ENCODE measurements around the gene PLSCR1.

The PLSCR1 gene

GRCh38 chr3:146550070-146550615, 5.7 kb upstream of the PLSCR1 start:
- Histone ChIP-seq H3K27ac (ENCODE audit: low read depth, low read length, severe bottlenecking) (no peak overlapping the region), H3K9me3 (ENCODE audit: control insufficient read depth, low read length) (no peaks in the 10 kb centered on the region), H3K4me3 (ENCODE audit: extremely low read depth, insufficient read depth, low read length, poor library complexity, severe bottlenecking) (no peak overlapping the region), H3K36me3 (ENCODE audit: control insufficient read depth, insufficient read depth, low read length) (no peaks in the 10 kb centered on the region), H3K4me1 (ENCODE audit: control insufficient read depth, insufficient read depth, low read length, poor library complexity, severe bottlenecking) (no peaks in the 10 kb centered on the region)

- no peaks in the 10 kb centered on the region for H3K4me1 ChIP-seq (ENCODE audit: control insufficient read depth, insufficient read depth, low read length, poor library complexity, severe bottlenecking)
- H3K27ac ChIP-seq (ENCODE audit: low read depth, low read length, severe bottlenecking) = no peak overlapping the region
- no peaks in the 10 kb centered on the region for H3K36me3 ChIP-seq (ENCODE audit: control insufficient read depth, insufficient read depth, low read length)
- no peak overlapping the region for H3K4me3 ChIP-seq (ENCODE audit: extremely low read depth, insufficient read depth, low read length, poor library complexity, severe bottlenecking)
- no peaks in the 10 kb centered on the region for H3K9me3 ChIP-seq (ENCODE audit: control insufficient read depth, low read length)
These were observed 2.9 kb upstream of the PLSCR1 start for GRCh38 chr3:146547235-146547835.

- Histone ChIP-seq H3K4me1 (ENCODE audit: control insufficient read depth, insufficient read depth, low read length, poor library complexity, severe bottlenecking) (no peaks in the 10 kb centered on the region), H3K9me3 (ENCODE audit: control insufficient read depth, low read length) (no peaks in the 10 kb centered on the region), H3K27ac (ENCODE audit: low read depth, low read length, severe bottlenecking) (no peak overlapping the region), H3K36me3 (ENCODE audit: control insufficient read depth, insufficient read depth, low read length) (peaks cover 4% of the 10 kb centered on the region), H3K4me3 (ENCODE audit: extremely low read depth, insufficient read depth, low read length, poor library complexity, severe bottlenecking) (no peak overlapping the region)
- 60% methylated on average over 1 of the region's 1 CpG; no CpG with 5 or more reads in 1 of the 2 experiments for WGBS, 2 experiments (ENCODE audit: insufficient coverage in 2 of 2)
These were observed 2.1 kb upstream of the PLSCR1 start for GRCh38 chr3:146546366-146546965.

- no peaks in the 10 kb centered on the region for H3K4me1 ChIP-seq (ENCODE audit: control insufficient read depth, insufficient read depth, low read length, poor library complexity, severe bottlenecking)
- peaks cover 7% of the 10 kb centered on the region for H3K36me3 ChIP-seq (ENCODE audit: control insufficient read depth, insufficient read depth, low read length)
- H3K9me3 ChIP-seq (ENCODE audit: control insufficient read depth, low read length) = no peaks in the 10 kb centered on the region
- WGBS, 2 experiments (ENCODE audit: insufficient coverage in 2 of 2) = 83 to 100% methylated on average over 1 of the region's 8 CpGs
- H3K4me3 ChIP-seq (ENCODE audit: extremely low read depth, insufficient read depth, low read length, poor library complexity, severe bottlenecking) = peak overlapping the region; percentile 67
- peak overlapping the region; percentile 87 for H3K27ac ChIP-seq (ENCODE audit: low read depth, low read length, severe bottlenecking)
These were observed 622 bp upstream of the PLSCR1 start for GRCh38 chr3:146544929-146545528.

- H3K4me3 ChIP-seq (ENCODE audit: extremely low read depth, insufficient read depth, low read length, poor library complexity, severe bottlenecking) = peak overlapping the region; percentile 67
- WGBS, 2 experiments (ENCODE audit: insufficient coverage in 2 of 2) = 12 to 19% methylated on average over 9 to 10 of the region's 10 CpGs
- peaks cover 5% of the 10 kb centered on the region for H3K9me3 ChIP-seq (ENCODE audit: control insufficient read depth, low read length)
- no peaks in the 10 kb centered on the region for H3K4me1 ChIP-seq (ENCODE audit: control insufficient read depth, insufficient read depth, low read length, poor library complexity, severe bottlenecking)
- peaks cover 18% of the 10 kb centered on the region for H3K36me3 ChIP-seq (ENCODE audit: control insufficient read depth, insufficient read depth, low read length)
- no peak overlapping the region for H3K27ac ChIP-seq (ENCODE audit: low read depth, low read length, severe bottlenecking)
These were observed 876 bp downstream of the PLSCR1 start for GRCh38 chr3:146543461-146544001.

GRCh38 chr3:146542978-146543377, 1.4 kb downstream of the PLSCR1 start:
- H3K9me3 ChIP-seq (ENCODE audit: control insufficient read depth, low read length) = peaks cover 5% of the 10 kb centered on the region
- peaks cover 18% of the 10 kb centered on the region for H3K36me3 ChIP-seq (ENCODE audit: control insufficient read depth, insufficient read depth, low read length)
- H3K27ac ChIP-seq (ENCODE audit: low read depth, low read length, severe bottlenecking) = no peak overlapping the region
- H3K4me1 ChIP-seq (ENCODE audit: control insufficient read depth, insufficient read depth, low read length, poor library complexity, severe bottlenecking) = no peaks in the 10 kb centered on the region
- peak overlapping the region; percentile 67 for H3K4me3 ChIP-seq (ENCODE audit: extremely low read depth, insufficient read depth, low read length, poor library complexity, severe bottlenecking)
- WGBS, 2 experiments (ENCODE audit: insufficient coverage in 2 of 2) = 33 to 47% methylated on average over 1 to 2 of the region's 2 CpGs

- Histone ChIP-seq H3K27ac (ENCODE audit: low read depth, low read length, severe bottlenecking) (no peak overlapping the region), H3K9me3 (ENCODE audit: control insufficient read depth, low read length) (peaks cover 5% of the 10 kb centered on the region), H3K4me3 (ENCODE audit: extremely low read depth, insufficient read depth, low read length, poor library complexity, severe bottlenecking) (peak overlapping the region; percentile 6), H3K4me1 (ENCODE audit: control insufficient read depth, insufficient read depth, low read length, poor library complexity, severe bottlenecking) (peaks cover 3% of the 10 kb centered on the region), H3K36me3 (ENCODE audit: control insufficient read depth, insufficient read depth, low read length) (peaks cover 18% of the 10 kb centered on the region)
- 83 to 100% methylated on average over 1 of the region's 2 CpGs for WGBS, 2 experiments (ENCODE audit: insufficient coverage in 2 of 2)
These were observed 2.2 kb downstream of the PLSCR1 start for GRCh38 chr3:146542179-146542578.

GRCh38 chr3:146540978-146541377, 3.4 kb downstream of the PLSCR1 start:
- Histone ChIP-seq H3K9me3 (ENCODE audit: control insufficient read depth, low read length) (peaks cover 5% of the 10 kb centered on the region), H3K4me1 (ENCODE audit: control insufficient read depth, insufficient read depth, low read length, poor library complexity, severe bottlenecking) (peaks cover 11% of the 10 kb centered on the region), H3K36me3 (ENCODE audit: control insufficient read depth, insufficient read depth, low read length) (peaks cover 18% of the 10 kb centered on the region), H3K4me3 (ENCODE audit: extremely low read depth, insufficient read depth, low read length, poor library complexity, severe bottlenecking) (no peak overlapping the region), H3K27ac (ENCODE audit: low read depth, low read length, severe bottlenecking) (no peak overlapping the region)
- no CpG with 5 or more reads among the region's 1 CpG for WGBS, 2 experiments (ENCODE audit: insufficient coverage in 2 of 2)

GRCh38 chr3:146540236-146540635, 4.2 kb downstream of the PLSCR1 start:
- Histone ChIP-seq H3K36me3 (ENCODE audit: control insufficient read depth, insufficient read depth, low read length) (peaks cover 18% of the 10 kb centered on the region), H3K4me1 (ENCODE audit: control insufficient read depth, insufficient read depth, low read length, poor library complexity, severe bottlenecking) (peaks cover 11% of the 10 kb centered on the region), H3K4me3 (ENCODE audit: extremely low read depth, insufficient read depth, low read length, poor library complexity, severe bottlenecking) (no peak overlapping the region), H3K9me3 (ENCODE audit: control insufficient read depth, low read length) (peaks cover 5% of the 10 kb centered on the region), H3K27ac (ENCODE audit: low read depth, low read length, severe bottlenecking) (no peak overlapping the region)
- WGBS, 2 experiments (ENCODE audit: insufficient coverage in 2 of 2) = 100% methylated on average over 1 of the region's 1 CpG

- H3K36me3 ChIP-seq (ENCODE audit: control insufficient read depth, insufficient read depth, low read length) = peaks cover 19% of the 10 kb centered on the region
- WGBS, 2 experiments (ENCODE audit: insufficient coverage in 2 of 2) = 82 to 83% methylated on average over 1 to 2 of the region's 3 CpGs
- H3K4me3 ChIP-seq (ENCODE audit: extremely low read depth, insufficient read depth, low read length, poor library complexity, severe bottlenecking) = no peak overlapping the region
- no peak overlapping the region for H3K27ac ChIP-seq (ENCODE audit: low read depth, low read length, severe bottlenecking)
- H3K9me3 ChIP-seq (ENCODE audit: control insufficient read depth, low read length) = peaks cover 5% of the 10 kb centered on the region
- peaks cover 11% of the 10 kb centered on the region for H3K4me1 ChIP-seq (ENCODE audit: control insufficient read depth, insufficient read depth, low read length, poor library complexity, severe bottlenecking)
These were observed 5.1 kb downstream of the PLSCR1 start for GRCh38 chr3:146539315-146539714.

- peaks cover 5% of the 10 kb centered on the region for H3K9me3 ChIP-seq (ENCODE audit: control insufficient read depth, low read length)
- H3K4me3 ChIP-seq (ENCODE audit: extremely low read depth, insufficient read depth, low read length, poor library complexity, severe bottlenecking) = no peak overlapping the region
- peaks cover 11% of the 10 kb centered on the region for H3K4me1 ChIP-seq (ENCODE audit: control insufficient read depth, insufficient read depth, low read length, poor library complexity, severe bottlenecking)
- WGBS, 2 experiments (ENCODE audit: insufficient coverage in 2 of 2) = 93 to 100% methylated on average over 1 to 3 of the region's 3 CpGs
- no peak overlapping the region for H3K27ac ChIP-seq (ENCODE audit: low read depth, low read length, severe bottlenecking)
- peaks cover 24% of the 10 kb centered on the region for H3K36me3 ChIP-seq (ENCODE audit: control insufficient read depth, insufficient read depth, low read length)
These were observed 6.8 kb downstream of the PLSCR1 start for GRCh38 chr3:146537603-146538002.
